Activated CD8-positive, alpha-beta T cell treated with anti-CD3 and anti-CD28 coated beads, Interleukin-2, amount 10 ng/mL, durations not matched to agents 7 days and 5 days (primary cell): ENCODE measurements around the gene ZBTB11. TPM values are rescaled to one million over a fixed set of nuclear protein-coding genes. Genes with fewer than 3 reads are reported as not detected.
"Not testable (repeated sequence)": the region's sequence is repeated elsewhere in the genome, so short reads cannot be mapped to it uniquely, and the experiment has no call there.

Experiments
- ATAC-seq: fragments of 150-1000 bp; cut with Tn5 transposase; one replicate; pipeline ENCODE4 v1.10.0; 2021; ENCODE audit warnings: moderate library complexity
- CTCF ChIA-PET: fragments of 350-600 bp; sonication (Branson Sonifier 250); formaldehyde crosslinking; loops from one replicate; lab custom pipeline; 2021; ENCODE audit warnings: antibody characterized with exemption; lab: Charles Lee
- POLR2A ChIA-PET: fragments of 350-600 bp; sonication (Branson Sonifier 250); formaldehyde crosslinking; loops from one replicate; lab custom pipeline; 2021; ENCODE audit warnings: antibody characterized with exemption; lab: Charles Lee
- DNase-seq: peaks from one replicate; pipeline ENCODE4 v3.0.0-alpha.2; 2020
- H3K27ac Mint-ChIP-seq: one replicate; pipeline ENCODE4 v1.8.0; 2021; ENCODE audit warnings: mild to moderate bottlenecking, mixed read lengths
- H3K27me3 Mint-ChIP-seq: one replicate; pipeline ENCODE4 v1.8.0; 2021; ENCODE audit warnings: low read depth, mixed read lengths
- H3K36me3 Mint-ChIP-seq: one replicate; pipeline ENCODE4 v1.8.0; 2021; ENCODE audit warnings: low read depth, mixed read lengths
- H3K4me1 Mint-ChIP-seq: one replicate; pipeline ENCODE4 v1.8.0; 2021; ENCODE audit warnings: low read depth, mixed read lengths
- H3K4me3 Mint-ChIP-seq: one replicate; pipeline ENCODE4 v1.8.0; 2021; ENCODE audit warnings: mild to moderate bottlenecking, mixed read lengths
- H3K9me3 Mint-ChIP-seq: one replicate; pipeline ENCODE4 v1.8.0; 2022; ENCODE audit warnings: mixed read lengths; ENCODE audit not compliant: insufficient read depth
- total RNA-seq, 2 experiments: library from RNA; stranded (reverse); gene quantifications; one replicate each; pipeline ENCODE4 v1.2.3, GENCODE V29; 2021

ZBTB11 gene
- total RNA-seq, 2 experiments from 2014 or later = 30.7 to 33.6 TPM

DNA sequence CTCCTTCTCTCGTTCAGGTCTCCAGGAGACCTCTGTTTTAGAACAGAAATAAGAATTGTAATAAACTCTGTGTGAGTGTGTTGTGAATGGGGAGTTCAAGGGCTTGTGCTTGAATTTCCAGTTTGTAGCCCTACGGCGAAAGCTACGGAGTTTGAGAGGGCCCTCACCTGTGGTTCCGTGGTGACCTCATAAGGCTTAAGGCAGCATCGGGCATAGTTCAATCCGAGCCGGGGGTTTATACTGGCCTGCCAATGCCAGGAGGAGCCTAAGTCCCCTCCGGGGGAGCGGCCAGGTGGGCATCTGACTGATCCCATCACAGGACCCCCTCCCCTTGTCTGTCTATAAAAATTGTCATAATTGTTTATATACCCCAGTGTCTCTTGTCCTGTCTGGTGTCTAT is 43.7 kb downstream of the ZBTB11 start:
- DNase-seq (no peak), ATAC-seq (no peak)
- CTCF ChIA-PET = no interaction called here
- Mint-ChIP-seq H3K27ac (no peak overlapping the region), H3K36me3 (no peaks in the 10 kb centered on the region), H3K27me3 (peaks cover 6% of the 10 kb centered on the region), H3K9me3 (no peaks in the 10 kb centered on the region), H3K4me1 (peaks cover 5% of the 10 kb centered on the region), H3K4me3 (no peak overlapping the region)
- POLR2A ChIA-PET = no interaction called here

DNA sequence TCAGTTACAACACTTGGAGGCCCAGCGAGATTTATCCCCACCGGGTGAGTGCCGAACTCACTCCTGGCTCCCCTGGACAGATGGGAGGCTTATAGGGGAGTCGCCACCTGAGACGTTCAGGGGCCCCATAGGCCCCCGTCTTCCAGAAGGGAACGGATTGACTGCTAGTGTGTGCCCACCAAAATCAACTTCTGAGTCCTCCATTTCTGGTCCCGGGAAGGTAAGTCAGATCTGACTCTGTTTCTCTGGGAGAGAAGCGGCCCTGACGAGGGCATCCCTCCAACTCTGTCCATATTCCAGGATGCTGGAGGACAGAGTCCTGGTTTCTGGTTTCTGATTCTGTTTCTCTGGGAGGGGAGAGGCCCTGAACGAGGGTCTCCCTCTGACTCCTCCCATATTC is 44.3 kb downstream of the ZBTB11 start:
- H3K9me3 Mint-ChIP-seq = no peaks in the 10 kb centered on the region
- ATAC-seq = no peak
- no peaks in the 10 kb centered on the region for H3K36me3 Mint-ChIP-seq
- ChIA-PET POLR2A (no interaction called here), CTCF (interaction anchor here (1.6 kb wide), 1 partner anchor 11 kb away, joined by 3 read pairs; no protein-coding TSS in a partner anchor)
- no peak overlapping the region for H3K27ac Mint-ChIP-seq
- H3K4me1 Mint-ChIP-seq = peaks cover 5% of the 10 kb centered on the region
- H3K4me3 Mint-ChIP-seq = no peak overlapping the region
- H3K27me3 Mint-ChIP-seq = peaks cover 6% of the 10 kb centered on the region
- no peak for DNase-seq

- not testable (repeated sequence) for H3K27me3 Mint-ChIP-seq, ATAC-seq, H3K27ac Mint-ChIP-seq, H3K36me3 Mint-ChIP-seq, H3K4me1 Mint-ChIP-seq, H3K9me3 Mint-ChIP-seq, DNase-seq, H3K4me3 Mint-ChIP-seq
- ChIA-PET CTCF (interaction anchor here (1.6 kb wide), 1 partner anchor 11 kb away, joined by 3 read pairs; no protein-coding TSS in a partner anchor), POLR2A (interaction anchor here (0.7 kb wide), 1 partner anchor 53 kb away, joined by 3 read pairs; no protein-coding TSS in a partner anchor)
These were observed 45.0 kb downstream of the ZBTB11 start for GRCh38 chr3:101631959-101632358.

- ATAC-seq (no peak), DNase-seq (no peak)
- Mint-ChIP-seq H3K27ac (no peak overlapping the region), H3K4me1 (peaks cover 2% of the 10 kb centered on the region), H3K4me3 (no peak overlapping the region), H3K36me3 (no peaks in the 10 kb centered on the region), H3K9me3 (no peaks in the 10 kb centered on the region), H3K27me3 (peaks cover 6% of the 10 kb centered on the region)
- ChIA-PET CTCF (interaction anchor here (1.6 kb wide), 1 partner anchor 12 kb away, joined by 3 read pairs; no protein-coding TSS in a partner anchor), POLR2A (interaction anchor here (0.7 kb wide), 1 partner anchor 54 kb away, joined by 3 read pairs; no protein-coding TSS in a partner anchor)
These were observed 45.7 kb downstream of the ZBTB11 start for GRCh38 chr3:101631098-101631796.

- DNase-seq = no peak
- POLR2A ChIA-PET = no interaction called here
- H3K36me3 Mint-ChIP-seq = no peaks in the 10 kb centered on the region
- H3K27me3 Mint-ChIP-seq = no peaks in the 10 kb centered on the region
- ATAC-seq = no peak
- CTCF ChIA-PET = no interaction called here
- no peak overlapping the region for H3K4me3 Mint-ChIP-seq
- no peaks in the 10 kb centered on the region for H3K4me1 Mint-ChIP-seq
- H3K27ac Mint-ChIP-seq = no peak overlapping the region
- H3K9me3 Mint-ChIP-seq = peaks cover 8% of the 10 kb centered on the region
These were observed 47.7 kb downstream of the ZBTB11 start for GRCh38 chr3:101629219-101629618.

DNA sequence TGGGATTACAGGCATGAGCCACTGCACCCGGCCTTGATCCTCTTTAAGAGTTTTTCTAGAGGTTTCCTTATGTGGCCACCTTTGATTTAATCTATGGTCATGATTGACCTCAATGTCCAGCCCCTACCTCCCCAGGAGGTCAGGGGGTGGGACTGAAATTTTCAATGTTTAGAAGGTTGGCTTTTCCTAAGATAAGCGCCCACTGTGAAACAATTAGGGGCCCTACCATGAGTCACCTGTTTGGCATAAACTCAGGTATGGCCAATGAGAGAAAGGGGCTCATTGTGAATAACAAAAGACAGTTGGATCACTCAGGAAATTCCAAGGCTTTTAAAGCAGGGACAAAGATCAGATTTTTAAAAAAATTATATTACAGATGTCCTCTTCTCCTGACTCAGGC is 51.1 kb downstream of the ZBTB11 start:
- no peak overlapping the region for H3K27ac Mint-ChIP-seq
- POLR2A ChIA-PET = no interaction called here
- H3K4me1 Mint-ChIP-seq = no peaks in the 10 kb centered on the region
- no peaks in the 10 kb centered on the region for H3K36me3 Mint-ChIP-seq
- no peaks in the 10 kb centered on the region for H3K27me3 Mint-ChIP-seq
- H3K9me3 Mint-ChIP-seq = peaks cover 8% of the 10 kb centered on the region
- ATAC-seq (no peak), DNase-seq (no peak)
- no peak overlapping the region for H3K4me3 Mint-ChIP-seq
- CTCF ChIA-PET = no interaction called here

GRCh38 chr3:101624857-101625256 is 52.1 kb downstream of the ZBTB11 start:
- ChIA-PET CTCF (no interaction called here), POLR2A (no interaction called here)
- Mint-ChIP-seq H3K4me1 (no peaks in the 10 kb centered on the region), H3K27me3 (no peaks in the 10 kb centered on the region), H3K9me3 (peaks cover 8% of the 10 kb centered on the region), H3K27ac (no peak overlapping the region), H3K36me3 (no peaks in the 10 kb centered on the region), H3K4me3 (no peak overlapping the region)
- DNase-seq = no peak
- no peak for ATAC-seq

DNA sequence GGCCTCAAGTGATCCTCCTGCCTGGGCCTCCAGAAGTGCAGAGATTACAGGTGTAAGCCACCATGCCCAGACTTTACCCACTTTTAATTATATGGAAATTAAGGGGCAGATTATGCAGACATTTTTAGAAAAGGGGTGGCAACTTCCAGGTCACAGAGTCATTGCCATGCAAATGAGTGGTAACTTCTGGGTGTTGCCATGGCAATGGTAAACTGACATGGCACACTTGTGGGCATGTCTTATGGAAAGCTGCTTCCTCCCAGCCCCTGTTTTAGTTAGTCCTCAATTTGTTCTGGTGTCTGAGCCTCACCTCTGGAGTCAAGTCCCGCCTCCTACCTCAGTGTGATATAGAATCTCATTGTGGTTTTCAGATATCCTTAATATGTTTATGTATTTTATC is 53.3 kb downstream of the ZBTB11 start:
- Mint-ChIP-seq H3K4me1 (no peaks in the 10 kb centered on the region), H3K4me3 (no peak overlapping the region), H3K27me3 (no peaks in the 10 kb centered on the region), H3K36me3 (no peaks in the 10 kb centered on the region), H3K27ac (no peak overlapping the region), H3K9me3 (peaks cover 8% of the 10 kb centered on the region)
- ChIA-PET CTCF (no interaction called here), POLR2A (no interaction called here)
- DNase-seq (no peak), ATAC-seq (no peak)

GRCh38 chr3:101619734-101620133 is 57.2 kb downstream of the ZBTB11 start:
- no peak overlapping the region for H3K27ac Mint-ChIP-seq
- H3K9me3 Mint-ChIP-seq = peaks cover 3% of the 10 kb centered on the region
- no peak for ATAC-seq
- no peak overlapping the region for H3K4me3 Mint-ChIP-seq
- ChIA-PET POLR2A (no interaction called here), CTCF (interaction anchor here (1.6 kb wide), 1 partner anchor 46 kb away, joined by 4 read pairs; the partner anchor contains the start of gene PCNP)
- H3K27me3 Mint-ChIP-seq = no peaks in the 10 kb centered on the region
- no peak for DNase-seq
- H3K36me3 Mint-ChIP-seq = no peaks in the 10 kb centered on the region
- H3K4me1 Mint-ChIP-seq = no peaks in the 10 kb centered on the region

GRCh38 chr3:101618726-101619125 is 58.2 kb downstream of the ZBTB11 start:
- H3K27me3 Mint-ChIP-seq = no peaks in the 10 kb centered on the region
- CTCF ChIA-PET = no interaction called here
- no peaks in the 10 kb centered on the region for H3K36me3 Mint-ChIP-seq
- H3K27ac Mint-ChIP-seq = no peak overlapping the region
- H3K4me1 Mint-ChIP-seq = no peaks in the 10 kb centered on the region
- no peaks in the 10 kb centered on the region for H3K9me3 Mint-ChIP-seq
- no peak for ATAC-seq
- H3K4me3 Mint-ChIP-seq = no peak overlapping the region
- no peak for DNase-seq
- POLR2A ChIA-PET = no interaction called here

DNA sequence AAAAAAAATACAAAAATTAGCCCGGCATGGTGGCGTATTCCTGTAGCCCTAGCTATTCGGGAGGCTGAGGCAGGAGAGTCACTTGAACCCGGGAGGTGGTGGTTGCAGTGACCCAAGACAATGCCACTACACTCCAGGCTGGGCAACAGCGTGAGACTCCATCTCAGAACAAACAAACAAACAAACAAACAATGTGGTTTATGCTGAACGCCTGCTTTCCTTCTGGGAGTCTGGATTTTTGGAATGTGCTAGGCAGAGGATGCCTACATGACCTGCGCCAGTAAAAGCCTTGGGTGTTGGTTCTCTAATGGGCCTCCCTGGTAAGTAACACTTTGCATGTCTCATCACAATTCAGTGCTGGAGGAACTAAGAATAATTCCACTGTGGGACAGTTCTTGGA is 59.5 kb downstream of the ZBTB11 start:
- H3K9me3 Mint-ChIP-seq = no peaks in the 10 kb centered on the region
- CTCF ChIA-PET = no interaction called here
- POLR2A ChIA-PET = no interaction called here
- no peaks in the 10 kb centered on the region for H3K27me3 Mint-ChIP-seq
- H3K27ac Mint-ChIP-seq = no peak overlapping the region
- ATAC-seq = no peak
- no peaks in the 10 kb centered on the region for H3K36me3 Mint-ChIP-seq
- no peak overlapping the region for H3K4me3 Mint-ChIP-seq
- no peaks in the 10 kb centered on the region for H3K4me1 Mint-ChIP-seq
- no peak for DNase-seq

GRCh38 chr3:101615525-101615924 is 61.4 kb downstream of the ZBTB11 start:
- H3K9me3 Mint-ChIP-seq = no peaks in the 10 kb centered on the region
- no peaks in the 10 kb centered on the region for H3K36me3 Mint-ChIP-seq
- no peak overlapping the region for H3K27ac Mint-ChIP-seq
- H3K4me3 Mint-ChIP-seq = no peak overlapping the region
- POLR2A ChIA-PET = no interaction called here
- H3K27me3 Mint-ChIP-seq = no peaks in the 10 kb centered on the region
- DNase-seq = no peak
- ATAC-seq = no peak
- H3K4me1 Mint-ChIP-seq = no peaks in the 10 kb centered on the region
- CTCF ChIA-PET = no interaction called here
